K562 (cell line): ENCODE data around the gene COL23A1.

Experiments used
- CEBPB ChIP-seq: fragments of 450-650 bp; IDR thresholded peaks from 2 replicates; pipeline ENCODE4 v1.6.1; 2016; ENCODE audit warnings: missing genetic modification characterization, missing compliant biosample characterization
- ELK3 ChIP-seq: fragments of 450-650 bp; formaldehyde crosslinking; IDR thresholded peaks from 2 replicates; pipeline ENCODE4 v1.4.0; 2020; ENCODE audit warnings: mild to moderate bottlenecking
- KDM4B ChIP-seq, 2 experiments: fragments of 450-650 bp in 1 of 2; sonication (generic) in 1 of 2; IDR thresholded peaks; 2 replicates each; pipeline ENCODE4 v1.6.1; 2016 to 2017; ENCODE audit warnings: borderline replicate concordance in 2 of 2, antibody characterized with exemption in 1 of 2, low read depth in 1 of 2, mild to moderate bottlenecking in 1 of 2
- MAFK ChIP-seq: IDR thresholded peaks from 2 replicates; pipeline ENCODE4 v1.6.1; 2011; ENCODE audit warnings: low read length, improper control_type of control experiment
- ZNF274 ChIP-seq: IDR thresholded peaks from 2 replicates; pipeline ENCODE4 v1.6.1; 2011; ENCODE audit warnings: low read depth, mild to moderate bottlenecking, low read length, moderate library complexity, borderline replicate concordance

GRCh38 chr5:178223196-178223773 lies 366.9 kb downstream of the COL23A1 start:
- TF ChIP-seq KDM4B (IDR thresholded peaks at IDR 0.05; ENCODE audit: borderline replicate concordance in 2 of 2, low read depth in 1 of 2) (no peak), ELK3 (no peak), MAFK (no peak), CEBPB (tag) (no peak), ZNF274 (no peak)
